Activated CD4-positive, alpha-beta T cell treated with anti-CD3 and anti-CD28 coated beads, Interleukin-2, amount 10 ng/mL, durations not matched to agents 24 days and 14 days (primary cell): ENCODE data around the gene HCN2. TPM values are rescaled to one million over a fixed set of nuclear protein-coding genes. Genes with fewer than 3 reads are reported as not detected.

Experiments used
- DNase-seq: peaks from one replicate; pipeline ENCODE4 v3.0.0; 2022
- H3K27ac Mint-ChIP-seq: one replicate; pipeline ENCODE4 v1.8.0; 2022; ENCODE audit warnings: mild to moderate bottlenecking, mixed read lengths
- H3K27me3 Mint-ChIP-seq: one replicate; pipeline ENCODE4 v1.8.0; 2022; ENCODE audit warnings: mixed read lengths
- H3K36me3 Mint-ChIP-seq: one replicate; pipeline ENCODE4 v1.8.0; 2022; ENCODE audit warnings: low read depth, mild to moderate bottlenecking, mixed read lengths
- H3K4me1 Mint-ChIP-seq: one replicate; pipeline ENCODE4 v1.8.0; 2021; ENCODE audit warnings: mixed read lengths
- H3K4me3 Mint-ChIP-seq: one replicate; pipeline ENCODE4 v1.8.0; 2022; ENCODE audit warnings: mild to moderate bottlenecking, moderate library complexity, mixed read lengths
- H3K9me3 Mint-ChIP-seq: one replicate; pipeline ENCODE4 v1.8.0; 2021; ENCODE audit warnings: mixed read lengths
- intact Hi-C: fragments of 100-400 bp; cut with micrococcal nuclease; formaldehyde crosslinking; loops from one replicate; pipeline ENCODE4 v1.15.1; 2023
- total RNA-seq: library from RNA; stranded (reverse); gene quantifications from 2 replicates; pipeline ENCODE4 v1.2.3, GENCODE V29; 2022

HCN2 gene
- total RNA-seq, 1 donor from 2014 or later = 1.1 TPM

- Mint-ChIP-seq H3K4me3 (no peak overlapping the region), H3K4me1 (no peaks in the 10 kb centered on the region), H3K27me3 (no peaks in the 10 kb centered on the region), H3K27ac (no peak overlapping the region), H3K36me3 (peaks cover 18% of the 10 kb centered on the region), H3K9me3 (no peaks in the 10 kb centered on the region)
- intact Hi-C loops = no loop called here
- no peak for DNase-seq
These were observed 55.1 kb downstream of the HCN2 start for GRCh38 chr19:644789-645188.

- Mint-ChIP-seq H3K4me1 (no peaks in the 10 kb centered on the region), H3K27ac (no peak overlapping the region), H3K4me3 (no peak overlapping the region), H3K9me3 (no peaks in the 10 kb centered on the region), H3K27me3 (no peaks in the 10 kb centered on the region), H3K36me3 (peaks cover 21% of the 10 kb centered on the region)
- DNase-seq = no peak
- intact Hi-C loops = no loop called here
These were observed 56.5 kb downstream of the HCN2 start for GRCh38 chr19:645912-646778.

GRCh38 chr19:646779-647565, 57.3 kb downstream of the HCN2 start:
- no peak for DNase-seq
- Mint-ChIP-seq H3K36me3 (peaks cover 23% of the 10 kb centered on the region), H3K9me3 (no peaks in the 10 kb centered on the region), H3K27me3 (no peaks in the 10 kb centered on the region), H3K27ac (no peak overlapping the region), H3K4me3 (no peak overlapping the region), H3K4me1 (no peaks in the 10 kb centered on the region)
- intact Hi-C loops = no loop called here

- H3K27me3 Mint-ChIP-seq = no peaks in the 10 kb centered on the region
- intact Hi-C loops = no loop called here
- peaks cover 23% of the 10 kb centered on the region for H3K36me3 Mint-ChIP-seq
- H3K27ac Mint-ChIP-seq = no peak overlapping the region
- no peak for DNase-seq
- no peaks in the 10 kb centered on the region for H3K4me1 Mint-ChIP-seq
- H3K9me3 Mint-ChIP-seq = no peaks in the 10 kb centered on the region
- no peak overlapping the region for H3K4me3 Mint-ChIP-seq
These were observed 58.0 kb downstream of the HCN2 start for GRCh38 chr19:647566-648284.

- H3K27me3 Mint-ChIP-seq = no peaks in the 10 kb centered on the region
- DNase-seq = no peak
- peaks cover 22% of the 10 kb centered on the region for H3K36me3 Mint-ChIP-seq
- no peaks in the 10 kb centered on the region for H3K9me3 Mint-ChIP-seq
- no peak overlapping the region for H3K4me3 Mint-ChIP-seq
- no peak overlapping the region for H3K27ac Mint-ChIP-seq
- intact Hi-C loops = no loop called here
- no peaks in the 10 kb centered on the region for H3K4me1 Mint-ChIP-seq
These were observed 58.6 kb downstream of the HCN2 start for GRCh38 chr19:648305-648704.

GRCh38 chr19:648904-649801, 59.5 kb downstream of the HCN2 start:
- intact Hi-C loops = no loop called here
- H3K9me3 Mint-ChIP-seq = no peaks in the 10 kb centered on the region
- no peak for DNase-seq
- no peak overlapping the region for H3K27ac Mint-ChIP-seq
- no peaks in the 10 kb centered on the region for H3K4me1 Mint-ChIP-seq
- H3K36me3 Mint-ChIP-seq = peaks cover 27% of the 10 kb centered on the region
- no peaks in the 10 kb centered on the region for H3K27me3 Mint-ChIP-seq
- H3K4me3 Mint-ChIP-seq = no peak overlapping the region

- H3K4me1 Mint-ChIP-seq = no peaks in the 10 kb centered on the region
- no peaks in the 10 kb centered on the region for H3K27me3 Mint-ChIP-seq
- intact Hi-C loops = no loop called here
- no peak for DNase-seq
- no peak overlapping the region for H3K4me3 Mint-ChIP-seq
- H3K9me3 Mint-ChIP-seq = no peaks in the 10 kb centered on the region
- H3K36me3 Mint-ChIP-seq = peaks cover 28% of the 10 kb centered on the region
- H3K27ac Mint-ChIP-seq = no peak overlapping the region
These were observed 60.4 kb downstream of the HCN2 start for GRCh38 chr19:650121-650520.

- Mint-ChIP-seq H3K9me3 (no peaks in the 10 kb centered on the region), H3K27me3 (no peaks in the 10 kb centered on the region), H3K36me3 (peaks cover 33% of the 10 kb centered on the region), H3K4me3 (no peak overlapping the region), H3K4me1 (peaks cover 2% of the 10 kb centered on the region), H3K27ac (no peak overlapping the region)
- DNase-seq = no peak
- intact Hi-C loops = no loop called here
These were observed 61.6 kb downstream of the HCN2 start for GRCh38 chr19:651114-651818.

GRCh38 chr19:651991-652390, 62.3 kb downstream of the HCN2 start:
- intact Hi-C loops = no loop called here
- Mint-ChIP-seq H3K9me3 (no peaks in the 10 kb centered on the region), H3K36me3 (peaks cover 32% of the 10 kb centered on the region), H3K27ac (no peak overlapping the region), H3K27me3 (no peaks in the 10 kb centered on the region), H3K4me1 (peaks cover 2% of the 10 kb centered on the region), H3K4me3 (no peak overlapping the region)
- no peak for DNase-seq

- Mint-ChIP-seq H3K27me3 (no peaks in the 10 kb centered on the region), H3K9me3 (no peaks in the 10 kb centered on the region), H3K27ac (no peak overlapping the region), H3K4me1 (peaks cover 2% of the 10 kb centered on the region), H3K4me3 (no peak overlapping the region), H3K36me3 (peaks cover 34% of the 10 kb centered on the region)
- no peak for DNase-seq
- intact Hi-C loops = no loop called here
These were observed 63.0 kb downstream of the HCN2 start for GRCh38 chr19:652467-653389.

- intact Hi-C loops = no loop called here
- no peaks in the 10 kb centered on the region for H3K9me3 Mint-ChIP-seq
- no peak overlapping the region for H3K4me3 Mint-ChIP-seq
- no peak for DNase-seq
- H3K4me1 Mint-ChIP-seq = peaks cover 2% of the 10 kb centered on the region
- H3K36me3 Mint-ChIP-seq = peaks cover 32% of the 10 kb centered on the region
- H3K27ac Mint-ChIP-seq = no peak overlapping the region
- H3K27me3 Mint-ChIP-seq = no peaks in the 10 kb centered on the region
These were observed 63.7 kb downstream of the HCN2 start for GRCh38 chr19:653425-653824.

GRCh38 chr19:655691-656090, 66.0 kb downstream of the HCN2 start:
- intact Hi-C loops = no loop called here
- no peak for DNase-seq

More at GRCh38 chr19:655691-656090, 66.0 kb downstream of the HCN2 start:
- Mint-ChIP-seq H3K27ac (peak overlapping the region; percentile 34), H3K27me3 (no peaks in the 10 kb centered on the region), H3K4me1 (peaks cover 5% of the 10 kb centered on the region), H3K9me3 (no peaks in the 10 kb centered on the region), H3K4me3 (no peak overlapping the region), H3K36me3 (peaks cover 31% of the 10 kb centered on the region)
